Stimulated activated CD4-positive, alpha-beta T cell treated with anti-CD3 and anti-CD28 coated beads, Interleukin-12 subunit alpha, Interleukin-12 subunit beta, amount 100 ng/mL, for 4 hours (primary cell): ENCODE results near the gene MAZ.
"Not testable (repeated sequence)": the region's sequence is repeated elsewhere in the genome, so short reads cannot be mapped to it uniquely, and the experiment has no call there.

Source experiments
- DNase-seq: peaks from one replicate; pipeline ENCODE4 v3.0.0-alpha.2; 2020

Gene MAZ

GRCh38 chr16:29784901-29785500 lies 21.3 kb upstream of the MAZ start:
- DNase-seq: peak; percentile 68

GRCh38 chr16:29787155-29787554 lies 19.2 kb upstream of the MAZ start:
- DNase-seq: not testable (repeated sequence)

GRCh38 chr16:29789775-29790182 lies 16.6 kb upstream of the MAZ start:
- DNase-seq: no peak

- peak; percentile 100 for DNase-seq
These were observed 16.0 kb upstream of the MAZ start, which contains the start of gene KIF22 for GRCh38 chr16:29790183-29790948. Gene KIF22 (plus strand): TSS chr16:29790751. CDS start chr16:29790760, 9 bp downstream.

- no peak for DNase-seq
These were observed 15.1 kb upstream of the MAZ start for GRCh38 chr16:29790949-29791844.

GRCh38 chr16:29791845-29792807 lies 14.2 kb upstream of the MAZ start:
- no peak for DNase-seq

GRCh38 chr16:29793153-29793552 lies 13.2 kb upstream of the MAZ start:
- not testable (repeated sequence) for DNase-seq

- no peak for DNase-seq
These were observed 12.1 kb upstream of the MAZ start for GRCh38 chr16:29794231-29794710.

GRCh38 chr16:29802416-29802935 lies 3.9 kb upstream of the MAZ start:
- no peak for DNase-seq

GRCh38 chr16:29804020-29804419 lies 2.3 kb upstream of the MAZ start:
- no peak for DNase-seq

- no peak for DNase-seq
These were observed 1.7 kb upstream of the MAZ start for GRCh38 chr16:29804455-29805231.

- DNase-seq: peak; percentile 98
These were observed 864 bp upstream of the MAZ start for GRCh38 chr16:29805232-29806098.

- peak; percentile 58 for DNase-seq
These were observed 504 bp downstream of the MAZ start for GRCh38 chr16:29806641-29807425.

- peak; percentile 83 for DNase-seq
These were observed 1.3 kb downstream of the MAZ start for GRCh38 chr16:29807426-29808218.

GRCh38 chr16:29808219-29808900 lies 2.0 kb downstream of the MAZ start:
- DNase-seq: no peak

GRCh38 chr16:29809031-29809747 lies 2.9 kb downstream of the MAZ start:
- DNase-seq: no peak
